SK-N-MC (cell line): ENCODE results near the gene SMAD6.

Experiments used
- EZH2 ChIP-seq: fragments of 200-600 bp; sonication (generic); IDR thresholded peaks from one replicate; pipeline ENCODE4 v1.6.1; 2017; ENCODE audit warnings: antibody characterized with exemption
- FOXP2 ChIP-seq: optimal IDR thresholded peaks from 2 replicates; pipeline ENCODE3; 2011; ENCODE audit warnings: mild to moderate bottlenecking, moderate library complexity; ENCODE audit not compliant: insufficient read depth; ENCODE audit errors: extremely low read length, control extremely low read depth
- POLR2AphosphoS5 ChIP-seq: IDR thresholded peaks from 2 replicates; pipeline ENCODE4 v1.6.1; 2012; ENCODE audit warnings: mild to moderate bottlenecking, low read depth, low read length, borderline replicate concordance

GRCh38 chr15:66679657-66680108, 22.4 kb upstream of the SMAD6 start:
- TF ChIP-seq EZH2: no peak
- no peak for TF ChIP-seq POLR2AphosphoS5
- TF ChIP-seq FOXP2: no peak
